Measurements from ENCODE around the gene BTNL2.

DNA sequence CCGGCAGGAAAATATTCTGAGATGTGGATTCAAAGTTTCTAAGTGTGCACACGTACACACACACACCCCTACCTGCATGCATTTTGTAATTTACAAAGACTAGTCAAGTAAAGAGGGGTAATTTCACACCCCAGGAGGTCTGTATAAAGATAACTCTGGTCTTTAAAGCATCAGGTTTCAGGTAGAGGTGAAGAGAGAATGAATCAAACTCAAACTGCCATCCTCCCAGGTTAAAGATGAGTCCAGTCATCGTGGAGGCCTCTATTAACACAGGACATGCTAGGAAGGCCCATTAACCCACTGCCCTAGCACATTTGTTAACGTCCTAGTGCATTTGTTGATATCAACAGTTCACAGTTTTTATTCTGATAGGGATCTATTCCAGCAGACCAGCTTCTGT, 29.2 kb upstream of the BTNL2 start:
- TF ChIP-seq, protein P1, sequence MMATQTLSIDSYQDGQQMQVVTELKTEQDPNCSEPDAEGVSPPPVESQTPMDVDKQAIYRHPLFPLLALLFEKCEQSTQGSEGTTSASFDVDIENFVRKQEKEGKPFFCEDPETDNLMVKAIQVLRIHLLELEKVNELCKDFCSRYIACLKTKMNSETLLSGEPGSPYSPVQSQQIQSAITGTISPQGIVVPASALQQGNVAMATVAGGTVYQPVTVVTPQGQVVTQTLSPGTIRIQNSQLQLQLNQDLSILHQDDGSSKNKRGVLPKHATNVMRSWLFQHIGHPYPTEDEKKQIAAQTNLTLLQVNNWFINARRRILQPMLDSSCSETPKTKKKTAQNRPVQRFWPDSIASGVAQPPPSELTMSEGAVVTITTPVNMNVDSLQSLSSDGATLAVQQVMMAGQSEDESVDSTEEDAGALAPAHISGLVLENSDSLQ (IDR thresholded peaks at IDR 0.05): no peak
- TF ChIP-seq ARNT (IDR thresholded peaks at IDR 0.05): no peak
- no peak for TF ChIP-seq LEF1 (IDR thresholded peaks at IDR 0.05; ENCODE audit: borderline replicate concordance)
- TF ChIP-seq SUZ12 (IDR thresholded peaks at IDR 0.05): no peak
- TF ChIP-seq TARDBP (IDR thresholded peaks at IDR 0.05): no peak
- TF ChIP-seq FOXM1 (IDR thresholded peaks at IDR 0.05; ENCODE audit: borderline replicate concordance): no peak
- no peak for TF ChIP-seq BHLHE40 (IDR thresholded peaks at IDR 0.05; ENCODE audit: borderline replicate concordance)
- no peak for TF ChIP-seq SP1 (IDR thresholded peaks at IDR 0.05)
